Measurements from ENCODE around the gene COL9A3.

The COL9A3 gene

GRCh38 chr20:62889411-62889810 is 72.6 kb downstream of the COL9A3 start:
- no peak for DNase-seq (ENCODE audit: insufficient read length, low spot score)
- no peak for FAIRE-seq

DNA sequence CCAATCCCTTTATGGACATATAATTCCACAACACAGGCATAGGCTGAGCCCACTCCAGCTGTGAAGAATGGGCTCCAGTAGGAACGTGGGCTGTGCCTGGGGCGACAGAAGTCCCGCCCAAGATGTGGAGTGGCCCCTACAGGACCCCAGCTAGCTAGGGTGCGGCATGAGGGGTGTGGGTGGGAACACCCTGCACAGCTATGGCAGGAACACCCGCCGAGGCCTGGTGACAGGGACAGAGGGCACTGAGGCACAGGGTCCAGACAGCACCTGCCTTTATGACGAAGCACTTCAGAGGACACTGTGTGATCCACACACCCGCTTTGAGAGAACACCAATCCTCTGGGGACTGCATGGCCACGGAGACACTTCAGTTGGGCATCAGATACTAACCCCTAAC is 73.0 kb downstream of the COL9A3 start:
- FAIRE-seq, result no peak
- no peak for DNase-seq (ENCODE audit: insufficient read length, low spot score)

GRCh38 chr20:62890444-62890843 is 73.6 kb downstream of the COL9A3 start:
- FAIRE-seq (no peak), DNase-seq (ENCODE audit: insufficient read length, low spot score) (no peak)

Measured in GM19239 (cell line).